ENCODE results near the gene OPRPN.

OPRPN gene

GRCh38 chr4:70397580-70397979 is at the start of gene OPRPN:
Gene OPRPN, plus strand, starts transcription at chr4:70397940. Its CDS starts 1,346 bp downstream, at chr4:70399286.
- no peak for DNase-seq (ENCODE audit: insufficient read length, low spot score)
- FAIRE-seq = no peak
- TF ChIP-seq, protein P1, sequence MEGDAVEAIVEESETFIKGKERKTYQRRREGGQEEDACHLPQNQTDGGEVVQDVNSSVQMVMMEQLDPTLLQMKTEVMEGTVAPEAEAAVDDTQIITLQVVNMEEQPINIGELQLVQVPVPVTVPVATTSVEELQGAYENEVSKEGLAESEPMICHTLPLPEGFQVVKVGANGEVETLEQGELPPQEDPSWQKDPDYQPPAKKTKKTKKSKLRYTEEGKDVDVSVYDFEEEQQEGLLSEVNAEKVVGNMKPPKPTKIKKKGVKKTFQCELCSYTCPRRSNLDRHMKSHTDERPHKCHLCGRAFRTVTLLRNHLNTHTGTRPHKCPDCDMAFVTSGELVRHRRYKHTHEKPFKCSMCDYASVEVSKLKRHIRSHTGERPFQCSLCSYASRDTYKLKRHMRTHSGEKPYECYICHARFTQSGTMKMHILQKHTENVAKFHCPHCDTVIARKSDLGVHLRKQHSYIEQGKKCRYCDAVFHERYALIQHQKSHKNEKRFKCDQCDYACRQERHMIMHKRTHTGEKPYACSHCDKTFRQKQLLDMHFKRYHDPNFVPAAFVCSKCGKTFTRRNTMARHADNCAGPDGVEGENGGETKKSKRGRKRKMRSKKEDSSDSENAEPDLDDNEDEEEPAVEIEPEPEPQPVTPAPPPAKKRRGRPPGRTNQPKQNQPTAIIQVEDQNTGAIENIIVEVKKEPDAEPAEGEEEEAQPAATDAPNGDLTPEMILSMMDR (IDR thresholded peaks at IDR 0.05; ENCODE audit: insufficient read depth, missing control alignments) = no peak

GRCh38 chr4:70356185-70356584 is 41.6 kb upstream of the OPRPN start:
- TF ChIP-seq, protein P1 (IDR thresholded peaks at IDR 0.05; ENCODE audit: insufficient read depth, missing control alignments) = no peak
- DNase-seq (ENCODE audit: insufficient read length, low spot score) = no peak
- FAIRE-seq = no peak

DNA sequence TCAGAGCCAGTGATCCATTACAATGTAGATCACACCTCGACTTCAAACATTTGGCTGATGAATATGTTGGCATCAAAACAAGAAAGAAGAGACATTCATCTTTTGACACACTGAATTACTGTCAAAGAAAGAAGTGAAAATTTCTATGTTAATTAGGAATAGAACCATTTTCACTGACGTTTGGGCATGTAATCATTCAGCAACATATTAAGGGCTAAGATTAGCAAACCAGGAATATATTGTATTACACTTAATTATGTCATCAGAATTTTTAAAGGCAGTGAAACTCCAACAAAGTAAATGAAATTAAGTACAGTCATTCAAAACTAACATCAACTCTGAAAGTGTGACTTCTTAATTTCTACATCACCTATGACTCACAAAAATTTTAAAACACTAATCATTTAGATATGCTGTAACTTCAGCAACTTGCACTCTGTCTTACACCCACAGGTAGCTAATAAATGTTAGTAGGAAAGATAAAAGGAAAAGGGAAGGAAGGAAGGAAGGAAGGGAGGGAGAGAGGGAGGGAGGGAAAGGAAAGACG is 38.6 kb upstream of the OPRPN start:
- DNase-seq (ENCODE audit: insufficient read length, low spot score) (no peak), FAIRE-seq (no peak)
- TF ChIP-seq, protein P1 (IDR thresholded peaks at IDR 0.05; ENCODE audit: insufficient read depth, missing control alignments) = no peak

GRCh38 chr4:70360460-70360859 is 37.3 kb upstream of the OPRPN start, which contains the start of gene SMR3A:
Gene SMR3A, plus strand, starts transcription at chr4:70360760. Its CDS starts 1,356 bp downstream, at chr4:70362116.
- TF ChIP-seq, protein P1 (IDR thresholded peaks at IDR 0.05; ENCODE audit: insufficient read depth, missing control alignments) = no peak
- no peak for DNase-seq (ENCODE audit: insufficient read length, low spot score)
- no peak for FAIRE-seq

DNA sequence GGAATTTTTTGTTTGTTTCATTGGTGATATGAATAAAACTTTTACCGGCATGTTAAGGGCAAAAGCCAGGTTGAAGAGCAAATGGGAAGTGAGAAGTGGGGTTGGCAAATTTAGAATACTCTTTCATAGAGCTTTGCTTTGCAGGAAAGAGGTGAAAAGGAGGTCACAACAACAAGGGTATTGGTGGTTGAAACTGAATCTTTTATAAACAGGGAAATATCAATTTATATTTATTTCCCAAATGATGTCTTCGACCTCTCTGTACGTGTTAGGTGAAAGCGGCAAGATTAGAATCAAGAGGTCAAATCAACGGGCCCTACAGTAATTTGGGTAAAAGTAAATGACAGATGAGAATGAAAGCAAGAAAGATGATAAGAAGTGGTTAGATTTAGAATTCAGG is 33.7 kb upstream of the OPRPN start:
- TF ChIP-seq, protein P1 (IDR thresholded peaks at IDR 0.05; ENCODE audit: insufficient read depth, missing control alignments) = no peak
- DNase-seq (ENCODE audit: insufficient read length, low spot score) = no peak
- no peak for FAIRE-seq

GRCh38 chr4:70365479-70365878 is 32.3 kb upstream of the OPRPN start:
- FAIRE-seq (no peak), DNase-seq (ENCODE audit: insufficient read length, low spot score) (no peak)
- TF ChIP-seq, protein P1 (IDR thresholded peaks at IDR 0.05; ENCODE audit: insufficient read depth, missing control alignments) = no peak

- DNase-seq (ENCODE audit: insufficient read length, low spot score) = no peak
Measured at GRCh38 chr4:70367813-70368212, 29.9 kb upstream of the OPRPN start.

More at GRCh38 chr4:70367813-70368212, 29.9 kb upstream of the OPRPN start:
- TF ChIP-seq, protein P1 (IDR thresholded peaks at IDR 0.05; ENCODE audit: insufficient read depth, missing control alignments) = no peak
- FAIRE-seq = no peak

Data from D721Med (cell line).